GM12875 (cell line): Measurements from ENCODE around the gene GNS.
"Not testable (repeated sequence)": the region's sequence is repeated elsewhere in the genome, so short reads cannot be mapped to it uniquely, and the experiment has no call there.

Experiments used
- H3K4me3 ChIP-seq: one replicate; pipeline ENCODE4 v1.5.1; 2011; ENCODE audit warnings: low read depth, low read length, control low read depth
- TF ChIP-seq, protein P1 (sequence below): IDR thresholded peaks from 2 replicates; pipeline ENCODE4 v1.5.1; 2011; ENCODE audit warnings: low read depth, mild to moderate bottlenecking, control low read depth, inconsistent platforms, low read length, moderate library complexity, borderline replicate concordance; ENCODE audit not compliant: insufficient read depth

The GNS gene

DNA sequence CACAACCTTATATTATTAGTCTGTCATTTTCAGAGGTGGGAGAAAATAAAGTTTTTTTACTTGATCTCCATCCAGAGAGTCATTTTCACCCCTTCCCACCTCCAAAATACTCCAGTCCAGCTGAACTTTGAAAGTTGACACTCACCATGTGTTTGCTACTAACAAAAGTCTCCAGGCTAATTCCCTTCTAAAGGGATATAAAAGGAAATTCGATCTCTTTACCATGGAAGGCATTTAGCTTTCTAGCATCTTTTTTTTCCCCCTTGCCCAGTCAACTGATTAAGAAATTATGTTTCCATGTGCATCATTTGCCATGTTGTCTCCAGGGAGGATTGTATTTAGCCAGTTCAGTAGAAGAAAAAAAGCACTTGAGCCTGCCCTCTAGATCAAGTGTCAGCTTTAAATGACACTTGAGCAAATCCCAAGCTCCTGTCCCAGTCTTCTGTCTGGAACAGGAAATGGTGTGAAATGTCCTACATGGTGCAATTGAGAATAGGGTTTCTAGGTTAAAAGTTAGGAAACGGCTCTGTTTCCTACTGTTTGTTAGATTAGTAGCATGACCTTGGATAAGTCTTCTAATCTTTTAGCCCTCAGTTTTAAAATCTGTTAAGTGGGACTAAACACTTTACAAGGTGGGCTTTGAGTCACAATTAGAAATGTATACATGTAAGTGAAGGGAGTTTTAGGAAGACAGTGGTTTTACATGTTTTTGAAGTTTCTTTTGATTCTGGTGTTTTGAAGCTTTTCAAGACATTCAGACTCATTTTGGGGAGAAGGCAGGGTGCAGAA lies 67.2 kb downstream of the GNS start:
- H3K4me3 ChIP-seq: no peak overlapping the region
- TF ChIP-seq, protein P1, sequence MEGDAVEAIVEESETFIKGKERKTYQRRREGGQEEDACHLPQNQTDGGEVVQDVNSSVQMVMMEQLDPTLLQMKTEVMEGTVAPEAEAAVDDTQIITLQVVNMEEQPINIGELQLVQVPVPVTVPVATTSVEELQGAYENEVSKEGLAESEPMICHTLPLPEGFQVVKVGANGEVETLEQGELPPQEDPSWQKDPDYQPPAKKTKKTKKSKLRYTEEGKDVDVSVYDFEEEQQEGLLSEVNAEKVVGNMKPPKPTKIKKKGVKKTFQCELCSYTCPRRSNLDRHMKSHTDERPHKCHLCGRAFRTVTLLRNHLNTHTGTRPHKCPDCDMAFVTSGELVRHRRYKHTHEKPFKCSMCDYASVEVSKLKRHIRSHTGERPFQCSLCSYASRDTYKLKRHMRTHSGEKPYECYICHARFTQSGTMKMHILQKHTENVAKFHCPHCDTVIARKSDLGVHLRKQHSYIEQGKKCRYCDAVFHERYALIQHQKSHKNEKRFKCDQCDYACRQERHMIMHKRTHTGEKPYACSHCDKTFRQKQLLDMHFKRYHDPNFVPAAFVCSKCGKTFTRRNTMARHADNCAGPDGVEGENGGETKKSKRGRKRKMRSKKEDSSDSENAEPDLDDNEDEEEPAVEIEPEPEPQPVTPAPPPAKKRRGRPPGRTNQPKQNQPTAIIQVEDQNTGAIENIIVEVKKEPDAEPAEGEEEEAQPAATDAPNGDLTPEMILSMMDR: no peak

DNA sequence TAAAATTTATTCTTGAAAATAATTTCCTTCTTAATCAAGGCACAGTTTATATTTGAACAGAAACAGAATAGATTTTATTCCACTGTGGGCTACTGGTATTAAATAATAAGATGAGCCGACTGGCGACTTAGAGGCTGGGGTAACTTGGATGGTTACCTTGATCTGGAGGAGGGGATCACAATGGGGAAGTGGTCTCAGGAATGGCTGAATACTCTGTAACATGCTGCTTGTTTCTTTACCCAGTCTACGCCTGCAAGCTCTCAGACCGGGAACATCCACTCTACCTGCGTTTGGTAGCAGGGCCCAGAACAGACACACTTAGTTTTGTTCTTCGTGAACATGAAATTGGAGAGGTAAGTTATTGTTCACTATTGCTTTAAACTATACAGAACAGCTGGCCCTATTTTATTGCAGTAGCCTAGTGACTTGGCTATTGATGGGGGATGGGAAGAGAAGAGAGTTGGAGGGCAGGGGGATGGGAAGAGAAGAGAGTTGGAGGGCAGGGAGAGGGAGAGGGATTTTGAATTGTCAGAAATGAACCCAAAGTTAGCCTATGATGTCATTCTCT lies 67.9 kb downstream of the GNS start:
- TF ChIP-seq, protein P1: no peak
- no peak overlapping the region for H3K4me3 ChIP-seq

DNA sequence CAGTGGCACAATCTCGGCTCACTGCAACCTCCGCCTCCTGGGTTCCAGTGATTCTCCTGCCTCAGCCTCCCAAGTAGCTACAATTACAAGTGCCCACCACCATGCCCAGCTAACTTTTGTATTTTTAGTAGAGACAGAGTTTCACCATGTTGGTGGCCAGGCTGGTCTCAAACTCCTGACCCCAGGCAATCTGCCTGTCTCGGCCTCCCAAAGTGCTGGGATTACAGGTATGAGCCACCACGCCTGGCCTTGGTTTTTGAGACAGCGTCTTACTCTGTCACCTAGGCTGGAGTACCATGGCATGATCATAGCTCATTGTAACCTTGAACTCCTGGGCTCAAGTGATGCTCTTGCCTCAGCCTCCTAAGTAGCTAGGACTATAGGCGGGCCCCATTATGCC lies 69.0 kb downstream of the GNS start:
- H3K4me3 ChIP-seq: not testable (repeated sequence)

DNA sequence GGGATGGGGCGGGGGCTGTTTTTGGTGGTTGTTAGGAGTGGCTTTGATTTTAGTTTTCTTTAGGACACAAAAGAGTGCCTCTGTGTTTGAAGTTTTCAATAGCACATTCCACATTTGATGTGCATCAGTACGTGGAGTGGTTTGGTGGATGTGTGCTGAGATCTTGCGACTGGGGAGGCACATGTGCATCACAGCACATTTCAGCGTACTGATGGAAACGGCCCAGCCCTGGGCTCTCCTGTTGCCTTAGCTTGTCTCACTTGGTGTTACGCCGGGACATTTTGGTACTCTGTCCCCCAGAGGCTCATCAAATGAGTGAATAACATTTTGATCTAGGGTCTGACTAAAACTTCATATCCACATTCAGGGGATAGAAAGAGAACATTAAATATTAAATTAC lies 70.5 kb downstream of the GNS start:
- TF ChIP-seq, protein P1: no peak
- no peak overlapping the region for H3K4me3 ChIP-seq

DNA sequence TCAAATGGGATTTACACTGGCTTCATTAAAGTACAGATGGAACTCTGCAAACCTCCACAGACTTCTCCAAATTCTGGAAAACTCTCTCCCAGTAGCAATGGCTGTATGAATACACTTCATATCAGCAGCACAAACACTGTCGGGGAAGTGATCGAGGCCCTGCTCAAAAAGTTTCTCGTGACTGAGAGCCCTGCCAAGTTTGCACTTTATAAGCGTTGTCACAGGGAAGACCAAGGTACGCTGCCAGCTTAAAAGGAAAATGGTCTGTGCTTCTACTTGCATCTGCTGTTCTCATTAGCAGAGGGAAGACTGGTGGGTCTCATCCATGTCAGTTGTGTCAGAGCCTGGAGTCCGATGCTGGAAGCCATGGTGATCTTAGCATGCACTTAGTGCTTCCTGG lies 71.0 kb downstream of the GNS start:
- TF ChIP-seq, protein P1: no peak
- H3K4me3 ChIP-seq: no peak overlapping the region

DNA sequence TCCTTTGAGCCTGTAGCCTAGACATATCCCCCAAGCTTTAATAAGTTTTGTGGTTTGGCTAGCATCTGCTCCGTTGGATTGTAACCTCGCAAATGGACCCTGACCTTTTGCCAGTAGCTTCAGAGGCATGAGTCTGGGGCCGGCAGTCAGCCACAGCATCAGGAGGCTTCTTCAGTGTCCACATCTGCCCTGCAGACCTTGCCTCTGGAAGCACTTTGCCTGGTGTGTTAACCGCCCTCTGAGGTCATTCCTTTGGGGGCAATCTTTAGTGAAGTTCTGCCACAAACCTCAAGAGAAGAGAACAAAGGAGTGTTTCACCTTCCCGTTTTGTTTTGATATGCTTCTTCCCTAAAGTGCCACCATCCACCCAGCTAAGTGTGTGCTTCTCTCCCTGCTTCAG lies 71.4 kb downstream of the GNS start:
- no peak overlapping the region for H3K4me3 ChIP-seq
- TF ChIP-seq, protein P1: no peak

DNA sequence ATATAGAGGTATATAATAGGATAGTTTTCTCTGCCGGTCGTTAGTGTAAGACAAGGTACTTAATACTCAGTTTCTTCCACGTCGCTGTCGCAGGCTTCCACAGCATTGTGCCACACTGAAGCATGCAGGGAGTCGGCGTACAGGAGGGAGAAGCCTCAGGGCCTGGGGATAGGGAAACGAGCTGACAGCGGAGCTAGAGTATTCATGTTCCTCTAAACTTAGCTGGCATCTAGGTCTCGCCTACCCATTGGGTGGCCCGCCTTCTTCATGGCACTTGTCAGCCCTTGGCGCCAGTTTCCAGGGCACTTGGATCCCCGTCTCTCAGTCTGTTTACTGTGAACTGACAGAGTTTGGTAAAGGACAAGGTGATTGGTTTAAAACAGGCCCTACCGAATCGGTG lies 73.6 kb downstream of the GNS start:
- no peak overlapping the region for H3K4me3 ChIP-seq
- TF ChIP-seq, protein P1: no peak
